Brain microvascular endothelial cell (primary cell): ENCODE data around the gene AGMO.

Experiments
- DNase-seq: peaks from one replicate; pipeline ENCODE4 v3.0.0-alpha.2; 2020
- H3K27ac ChIP-seq: fragments of 250-450 bp; sonication (Bioruptor Pico); 2 replicates; pipeline ENCODE4 v1.5.1; 2020; ENCODE audit warnings: mild to moderate bottlenecking, moderate library complexity
- H3K27me3 ChIP-seq: fragments of 250-450 bp; sonication (Bioruptor Pico); replicated peaks from 2 replicates; pipeline ENCODE4 v1.5.1; 2020; ENCODE audit warnings: mild to moderate bottlenecking
- H3K36me3 ChIP-seq: fragments of 250-450 bp; sonication (Bioruptor Pico); replicated peaks from 2 replicates; pipeline ENCODE4 v1.5.1; 2020; ENCODE audit warnings: mild to moderate bottlenecking
- H3K4me3 ChIP-seq: 2 replicates; pipeline ENCODE4 v1.5.1; 2011; ENCODE audit warnings: low read depth, mild to moderate bottlenecking, control low read depth, low read length, moderate library complexity
- CTCF ChIP-seq: IDR thresholded peaks from 2 replicates; pipeline ENCODE4 v1.5.1; 2011; ENCODE audit warnings: low read depth, mild to moderate bottlenecking, moderate library complexity, low read length, control low read depth, inconsistent platforms; ENCODE audit errors: missing control alignments
- in situ Hi-C: cut with HindIII; loops from 2 replicates; pipeline ENCODE4 v1.10.0; 2017; ENCODE audit warnings: low sequenced_read_pairs, low pct_ligation_motif_present

AGMO gene

GRCh38 chr7:15219758-15220157 lies 342.1 kb downstream of the AGMO start:
- Histone ChIP-seq H3K27ac (no peak overlapping the region), H3K27me3 (no peaks in the 10 kb centered on the region), H3K36me3 (no peaks in the 10 kb centered on the region), H3K4me3 (no peak overlapping the region)
- DNase-seq, result no peak
- TF ChIP-seq CTCF, result no peak
- in situ Hi-C loops, result no loop called here

GRCh38 chr7:15218261-15218660 lies 343.6 kb downstream of the AGMO start:
- in situ Hi-C loops, result no loop called here
- no peak for TF ChIP-seq CTCF
- Histone ChIP-seq H3K4me3 (no peak overlapping the region), H3K36me3 (no peaks in the 10 kb centered on the region), H3K27ac (no peak overlapping the region), H3K27me3 (no peaks in the 10 kb centered on the region)
- no peak for DNase-seq

- DNase-seq, result no peak
- no peak for TF ChIP-seq CTCF
- in situ Hi-C loops, result no loop called here
Observed at GRCh38 chr7:15215616-15216015, 346.2 kb downstream of the AGMO start.

GRCh38 chr7:15214976-15215375 lies 346.8 kb downstream of the AGMO start:
- no peak for TF ChIP-seq CTCF
- Histone ChIP-seq H3K4me3 (no peak overlapping the region), H3K27ac (no peak overlapping the region), H3K36me3 (no peaks in the 10 kb centered on the region), H3K27me3 (no peaks in the 10 kb centered on the region)
- in situ Hi-C loops, result no loop called here
- DNase-seq, result no peak

More at GRCh38 chr7:15215616-15216015, 346.2 kb downstream of the AGMO start:
- no peak overlapping the region for H3K4me3 ChIP-seq
- H3K27me3 ChIP-seq, result no peaks in the 10 kb centered on the region
- no peaks in the 10 kb centered on the region for H3K36me3 ChIP-seq
- no peak overlapping the region for H3K27ac ChIP-seq

GRCh38 chr7:15213093-15213492 lies 348.7 kb downstream of the AGMO start:
- H3K27me3 ChIP-seq, result no peaks in the 10 kb centered on the region
- H3K27ac ChIP-seq, result no peak overlapping the region
- in situ Hi-C loops, result no loop called here
- H3K4me3 ChIP-seq, result no peak overlapping the region
- no peaks in the 10 kb centered on the region for H3K36me3 ChIP-seq
- no peak for DNase-seq
- TF ChIP-seq CTCF, result no peak

GRCh38 chr7:15209429-15209828 lies 352.4 kb downstream of the AGMO start:
- in situ Hi-C loops, result no loop called here
- H3K27ac ChIP-seq, result no peak overlapping the region
- H3K4me3 ChIP-seq, result no peak overlapping the region
- TF ChIP-seq CTCF, result no peak
- H3K27me3 ChIP-seq, result no peaks in the 10 kb centered on the region
- H3K36me3 ChIP-seq, result no peaks in the 10 kb centered on the region
- DNase-seq, result no peak
